GM19099 (cell line): ENCODE measurements around the gene MRPL27.

Experiments
- POLR2A ChIP-seq: IDR thresholded peaks from 3 replicates; pipeline ENCODE4 v1.6.1; 2011; ENCODE audit warnings: low read depth; ENCODE audit not compliant: insufficient read length; ENCODE audit errors: extremely low read depth

MRPL27 gene

DNA sequence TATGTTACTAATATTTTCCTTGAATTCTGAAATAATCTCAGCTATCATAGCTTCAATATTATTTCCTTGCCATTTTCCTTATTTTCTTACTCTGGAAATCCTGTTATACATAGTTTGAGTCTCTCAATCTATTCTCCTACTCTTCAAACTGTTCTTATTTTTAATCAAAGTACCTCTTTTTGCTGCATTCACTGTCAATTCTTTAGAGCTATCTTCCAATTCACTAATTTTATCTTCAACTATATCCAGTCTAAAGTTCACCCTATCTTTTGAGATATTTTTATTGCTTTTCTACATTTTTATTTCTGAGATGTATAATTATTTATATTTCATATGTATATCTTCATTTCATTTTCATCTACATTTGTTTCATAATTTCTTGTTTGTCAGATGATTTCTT lies 34.3 kb downstream of the MRPL27 start:
- TF ChIP-seq POLR2A = no peak

DNA sequence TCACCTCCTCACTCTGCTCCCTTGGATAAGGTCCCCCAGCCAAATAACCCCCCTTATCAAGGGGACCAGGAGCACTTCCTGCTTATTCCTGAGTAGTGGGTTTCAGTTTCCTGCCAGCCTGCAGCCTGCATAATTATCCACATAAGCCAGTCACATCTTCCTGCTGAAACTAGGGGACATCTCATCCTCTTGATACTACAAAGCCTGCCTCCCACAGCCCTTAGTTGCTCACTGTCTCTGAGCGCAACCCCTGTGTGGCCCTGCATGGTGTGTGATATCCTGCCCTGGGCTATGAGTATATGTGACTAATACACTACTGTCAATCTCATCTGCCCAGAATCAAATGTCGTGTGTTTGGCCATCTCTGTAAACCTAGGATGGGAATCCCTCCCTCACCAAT lies 35.0 kb downstream of the MRPL27 start:
- no peak for TF ChIP-seq POLR2A

DNA sequence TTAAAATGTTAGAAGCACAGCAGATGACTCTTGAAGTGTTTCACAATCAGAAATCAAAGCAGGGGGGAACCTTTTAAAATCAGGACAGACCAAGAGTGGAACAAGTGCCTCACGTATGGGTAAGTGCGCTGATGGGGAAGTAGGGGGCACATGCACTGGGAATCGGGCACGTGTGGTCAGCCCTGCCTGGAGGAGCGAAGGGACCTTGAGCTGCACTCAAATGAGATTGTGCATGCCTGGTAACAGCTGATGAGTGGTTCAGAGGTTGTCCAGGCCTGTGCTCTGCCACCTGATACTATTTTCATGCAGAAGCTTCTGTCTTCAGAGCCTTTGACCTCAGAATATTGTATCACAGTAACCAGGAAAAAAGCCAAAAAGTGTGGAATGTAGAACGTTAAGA lies 40.8 kb downstream of the MRPL27 start:
- TF ChIP-seq POLR2A = no peak

DNA sequence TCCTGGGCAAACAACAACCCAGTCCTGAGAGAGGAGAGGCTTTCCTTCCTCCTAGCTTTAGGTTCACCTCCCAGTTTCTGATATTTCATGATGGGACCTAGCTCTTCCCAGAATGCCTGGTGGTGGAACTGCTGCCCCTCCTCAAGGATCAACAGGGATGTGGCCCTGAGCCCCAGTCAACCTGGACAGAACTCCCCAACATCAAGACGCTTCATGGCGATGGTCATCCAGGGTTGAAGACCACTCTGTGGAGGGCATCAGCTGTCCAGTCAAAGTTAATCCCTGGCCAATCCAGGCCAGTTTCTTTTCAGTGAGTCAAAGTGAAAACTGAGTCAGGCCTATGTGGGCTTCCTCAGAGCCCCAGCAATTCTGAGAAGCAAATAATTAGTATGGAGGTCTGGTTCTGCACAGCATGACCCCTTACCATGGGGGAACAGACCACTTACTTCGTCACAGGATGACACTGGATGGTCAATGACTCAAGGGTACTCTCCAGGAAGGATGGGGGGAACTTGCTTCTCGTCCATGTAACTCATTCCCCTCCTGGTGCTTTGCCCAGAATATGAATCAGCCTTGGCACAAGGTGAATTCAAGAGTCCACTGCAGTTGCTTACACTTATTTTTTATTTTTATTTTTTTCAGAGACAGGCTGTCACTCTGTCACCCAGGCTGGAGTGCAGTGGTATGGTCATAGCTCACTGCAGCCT lies 41.7 kb downstream of the MRPL27 start:
- TF ChIP-seq POLR2A = no peak

DNA sequence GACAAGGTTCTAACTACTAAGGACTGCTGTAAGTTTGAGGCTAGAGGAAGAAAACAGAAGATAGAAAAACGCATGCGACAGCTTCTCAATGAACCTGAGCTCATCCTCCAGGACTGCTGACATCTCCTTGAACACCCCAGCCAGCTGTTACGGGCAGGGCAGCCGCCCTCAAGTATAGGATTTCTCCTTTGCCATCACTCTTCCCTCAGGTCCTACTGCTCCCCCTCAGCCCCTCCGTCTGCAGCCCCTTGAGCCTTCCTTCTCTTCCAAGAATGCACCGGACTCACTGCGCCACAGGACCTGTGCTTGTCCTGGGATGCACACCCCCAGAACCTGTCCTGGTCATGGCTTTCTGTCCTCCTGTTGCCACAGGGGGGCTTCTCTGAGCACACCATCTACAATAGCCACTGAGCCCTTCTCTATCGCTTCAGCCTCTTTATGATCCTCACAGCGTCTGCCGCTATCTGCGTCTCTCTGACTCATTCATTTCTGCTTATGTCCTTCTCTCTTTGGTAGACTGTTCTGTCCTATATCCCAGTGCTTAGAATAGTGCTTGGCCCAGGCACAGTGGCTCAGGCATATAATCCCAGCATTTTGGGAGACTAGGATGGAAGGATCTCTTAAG lies 42.7 kb downstream of the MRPL27 start:
- TF ChIP-seq POLR2A = no peak

DNA sequence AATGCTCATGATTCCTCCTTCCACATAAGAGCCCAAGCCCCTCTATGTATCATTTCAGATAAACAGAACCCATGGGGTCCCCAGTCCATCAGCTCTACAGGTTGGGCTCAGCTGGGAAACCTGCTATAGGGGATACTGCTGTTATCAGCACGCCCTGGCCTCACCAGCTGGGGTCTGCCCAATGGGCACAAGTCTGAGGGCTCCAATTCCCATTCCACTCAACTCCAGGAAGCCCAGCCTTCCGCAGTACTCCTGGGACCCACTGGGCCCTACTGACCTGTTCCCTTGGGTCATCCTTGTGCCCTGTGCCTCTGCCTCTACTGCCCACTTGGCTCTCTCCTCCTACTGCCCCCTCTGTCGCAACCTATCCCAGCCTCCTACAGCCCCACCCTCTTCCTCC lies 43.3 kb downstream of the MRPL27 start:
- no peak for TF ChIP-seq POLR2A

DNA sequence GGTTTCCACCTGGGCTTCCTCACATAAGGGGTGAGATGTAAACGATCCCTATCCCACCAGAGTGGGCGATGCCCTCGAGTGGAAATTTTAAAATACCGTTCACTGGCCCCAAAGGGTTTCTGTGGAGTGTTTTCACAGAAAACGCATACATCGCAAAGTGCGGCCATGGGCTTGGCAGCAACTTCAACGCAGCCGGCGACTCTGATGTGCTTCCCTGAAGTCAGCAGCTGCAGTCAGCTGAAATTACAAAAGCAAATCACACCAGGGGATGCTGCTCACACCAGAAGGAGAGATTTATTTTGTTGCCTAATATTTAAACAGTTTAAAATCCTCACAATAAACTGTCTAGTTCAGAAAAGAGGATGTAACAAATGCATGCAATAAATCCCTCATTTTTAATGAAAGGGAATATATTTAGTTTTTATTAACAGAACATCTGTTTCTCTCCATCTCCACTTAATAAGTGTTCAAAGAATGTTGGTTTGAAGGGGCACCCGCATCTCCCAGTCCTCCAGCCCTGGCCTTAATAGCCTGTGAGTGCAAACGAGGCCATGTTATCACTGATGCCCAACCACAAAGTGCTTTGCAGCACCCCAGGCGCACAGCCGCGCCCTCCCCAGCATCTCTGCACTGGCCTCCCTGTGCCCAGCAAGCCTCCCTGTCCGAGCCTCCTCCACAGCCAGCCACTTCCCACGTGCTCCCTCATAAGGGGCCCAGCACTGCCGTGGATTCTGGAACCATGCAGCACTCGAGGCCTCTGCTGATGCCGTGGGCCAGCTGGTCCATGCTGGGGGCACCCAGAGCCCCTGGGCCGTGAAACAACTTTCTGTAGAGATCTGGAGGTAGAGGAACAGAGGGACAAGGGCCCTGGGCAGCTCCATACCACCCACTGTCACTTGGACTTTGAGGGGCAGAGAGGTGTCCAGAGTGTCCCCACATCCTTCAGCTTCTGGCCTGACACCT lies 44.3 kb downstream of the MRPL27 start:
- no peak for TF ChIP-seq POLR2A

DNA sequence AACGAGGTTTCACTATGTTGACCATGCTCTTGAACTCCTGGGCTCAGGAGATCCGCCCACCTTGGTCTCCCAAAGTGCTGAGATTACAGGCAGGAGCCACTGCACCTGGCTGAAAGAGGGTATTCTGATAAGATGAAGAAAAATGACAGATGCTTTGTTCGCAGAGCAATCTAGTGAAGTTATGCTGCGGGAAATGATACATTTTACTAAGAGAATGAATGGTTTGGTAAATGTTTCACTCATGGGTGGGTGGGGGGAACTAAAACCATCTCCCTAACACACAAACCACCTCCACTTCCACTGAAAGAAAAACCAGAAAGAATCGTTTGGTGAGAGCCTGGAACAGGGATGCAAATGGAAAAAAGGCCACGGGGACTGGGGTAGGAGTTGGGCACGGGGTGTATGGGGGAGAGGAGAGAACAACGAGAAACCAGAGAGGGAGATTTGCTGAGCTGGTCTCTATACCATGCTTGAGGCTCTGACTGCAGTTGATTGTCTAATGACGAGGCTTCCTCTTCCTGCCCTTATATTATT lies 46.1 kb downstream of the MRPL27 start:
- no peak for TF ChIP-seq POLR2A

DNA sequence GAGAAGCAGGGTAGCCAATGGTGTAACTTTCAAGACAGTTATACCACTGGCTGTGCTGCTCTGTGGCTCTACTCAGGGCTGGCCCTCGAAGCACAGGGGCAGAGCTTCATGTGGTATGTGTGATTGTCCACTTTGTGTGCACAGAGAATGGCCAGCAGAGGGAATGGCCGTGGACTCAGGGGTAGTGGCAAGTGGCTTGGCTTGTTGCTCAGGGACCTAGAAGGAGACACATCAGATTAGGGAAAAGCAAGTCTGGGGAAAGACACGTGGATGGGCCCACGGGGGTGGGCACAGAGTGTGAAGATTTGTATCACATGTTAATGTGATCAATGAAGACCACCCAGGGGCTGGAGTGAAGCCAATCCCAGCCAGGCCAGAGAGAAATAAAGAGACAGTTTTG lies 47.1 kb downstream of the MRPL27 start:
- TF ChIP-seq POLR2A = no peak

DNA sequence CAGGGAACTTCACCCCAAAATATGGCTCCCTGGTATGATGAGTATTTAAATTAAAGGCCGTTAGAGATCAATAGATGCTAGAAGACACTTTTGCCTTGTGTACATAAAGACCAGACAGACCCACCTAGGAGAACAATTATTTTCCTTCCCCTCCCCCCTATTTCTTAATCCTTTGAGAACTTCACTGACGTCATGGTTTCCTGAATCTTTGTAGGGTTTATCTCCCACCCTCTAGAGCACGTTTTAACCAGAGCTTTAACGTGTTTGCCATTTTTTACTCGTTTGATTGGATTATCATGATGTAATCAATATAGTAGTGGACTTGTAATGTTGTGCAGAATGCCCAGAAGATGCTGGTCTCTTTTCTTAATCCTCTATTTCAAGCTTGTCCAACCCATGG lies 49.9 kb downstream of the MRPL27 start:
- no peak for TF ChIP-seq POLR2A

DNA sequence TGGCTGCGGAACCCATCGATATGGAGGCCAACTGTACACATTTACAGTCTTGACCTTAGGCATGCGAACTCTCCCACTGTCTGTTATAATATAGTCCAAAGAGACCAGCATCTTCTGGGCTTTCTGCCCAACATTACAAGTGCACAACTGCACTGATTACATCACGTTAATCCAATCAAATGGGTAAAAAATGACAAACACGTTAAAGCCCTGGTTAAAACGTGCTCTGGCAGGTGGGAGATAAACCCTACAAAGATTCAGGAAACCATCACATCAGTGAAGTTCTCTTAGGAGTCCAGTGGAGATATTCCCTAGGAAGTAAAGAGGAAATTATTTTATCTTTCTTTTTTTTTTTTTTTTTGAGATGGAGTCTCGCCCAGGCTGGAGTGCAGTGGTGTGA lies 50.7 kb downstream of the MRPL27 start:
- TF ChIP-seq POLR2A = no peak

DNA sequence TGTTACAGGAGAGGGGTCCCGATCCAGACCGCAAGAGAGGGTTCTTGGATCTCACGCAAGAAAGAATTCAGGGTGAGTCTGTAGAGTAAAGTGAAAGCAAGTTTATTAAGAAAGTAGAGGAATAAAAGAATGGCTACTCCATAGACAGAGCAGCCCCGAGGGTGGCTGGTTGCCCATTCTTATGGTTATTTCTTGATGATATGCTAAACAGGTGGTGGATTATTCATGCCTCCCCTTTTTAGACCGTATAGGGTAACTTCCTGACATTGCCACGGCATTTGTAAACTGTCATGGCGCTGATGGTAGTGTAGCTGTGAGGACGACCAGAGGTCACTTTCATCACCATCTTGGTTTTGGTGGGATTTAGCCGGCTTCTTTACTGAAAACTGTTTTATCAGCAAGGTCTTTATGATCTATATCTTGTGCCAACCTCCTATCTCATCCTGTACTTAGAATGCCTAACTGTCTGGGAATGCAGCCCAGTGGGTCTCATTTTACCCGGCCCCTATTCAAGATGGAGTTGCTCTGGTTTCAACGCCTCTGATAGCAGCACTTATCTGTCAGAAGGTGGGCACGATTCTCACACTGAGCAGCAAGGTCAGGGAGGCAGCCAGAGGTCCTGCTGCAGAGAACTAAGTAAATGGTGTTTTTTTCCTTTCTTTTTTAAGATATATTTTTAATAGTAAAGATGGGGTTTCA lies 53.5 kb downstream of the MRPL27 start:
- TF ChIP-seq POLR2A = no peak

DNA sequence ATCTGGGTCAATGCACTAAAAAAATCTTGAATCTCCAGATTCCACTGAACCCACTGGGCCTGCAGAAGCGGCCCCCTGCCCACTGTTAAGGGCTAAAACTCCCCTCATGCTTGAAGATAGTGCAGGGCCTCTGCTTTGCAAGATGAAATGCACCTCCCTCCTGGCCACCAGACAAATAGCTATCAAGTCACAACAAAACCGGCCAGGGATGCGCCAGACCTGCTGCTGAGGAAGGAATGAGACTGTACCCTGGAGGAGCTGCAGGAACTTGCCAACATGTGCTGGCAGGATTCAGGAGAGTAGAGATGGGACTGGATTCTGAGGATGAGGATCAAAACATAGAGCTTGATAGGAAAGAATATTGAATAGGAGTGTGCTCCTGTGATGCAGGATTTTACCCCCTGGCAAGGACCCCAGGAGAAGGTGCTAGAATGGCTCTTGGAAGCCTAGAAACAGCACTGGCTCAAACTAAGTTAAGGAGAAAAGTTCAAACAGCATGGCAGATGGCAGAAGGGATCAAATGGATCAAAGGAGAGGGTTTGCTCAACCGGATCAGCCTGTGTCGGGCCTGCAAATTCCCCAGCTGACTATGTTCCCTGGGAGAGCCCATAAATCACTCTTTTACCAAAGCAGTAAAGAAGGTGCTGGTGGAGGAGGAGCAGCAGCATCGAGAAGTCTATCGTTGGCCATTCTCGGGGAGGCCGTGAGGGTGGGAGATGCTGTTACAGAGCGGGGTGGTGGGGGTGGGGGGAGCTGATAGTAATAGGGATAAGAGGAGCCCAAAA lies 54.3 kb downstream of the MRPL27 start:
- TF ChIP-seq POLR2A = no peak
